ENCODE data around the gene EPN3.
A peak's percentile ranks its signal among the peaks of the same experiment; 100 is the strongest.

Gene EPN3

GRCh38 chr17:50508573-50509460, 23.7 kb upstream of the EPN3 start:
- no peak for DNase-seq (ENCODE audit: low read depth, low spot score)

- no peak for DNase-seq (ENCODE audit: low read depth, low spot score)
These were observed 21.5 kb upstream of the EPN3 start for GRCh38 chr17:50511058-50511457.

GRCh38 chr17:50513495-50513894, 19.0 kb upstream of the EPN3 start:
- no peak for DNase-seq (ENCODE audit: low read depth, low spot score)

- DNase-seq (ENCODE audit: low read depth, low spot score) = no peak
These were observed 18.1 kb upstream of the EPN3 start for GRCh38 chr17:50514388-50514787.

- peak; percentile 52 for DNase-seq (ENCODE audit: low read depth, low spot score)
These were observed 17.4 kb upstream of the EPN3 start for GRCh38 chr17:50514936-50515702.

GRCh38 chr17:50517011-50517410, 15.5 kb upstream of the EPN3 start:
- DNase-seq (ENCODE audit: low read depth, low spot score) = no peak

GRCh38 chr17:50517504-50518383, 14.8 kb upstream of the EPN3 start:
- DNase-seq (ENCODE audit: low read depth, low spot score) = no peak

GRCh38 chr17:50518384-50519023, 14.0 kb upstream of the EPN3 start:
- DNase-seq (ENCODE audit: low read depth, low spot score) = peak; percentile 32

GRCh38 chr17:50519141-50519834, 13.2 kb upstream of the EPN3 start:
- DNase-seq (ENCODE audit: low read depth, low spot score) = no peak

- DNase-seq (ENCODE audit: low read depth, low spot score) = no peak
These were observed 12.1 kb upstream of the EPN3 start for GRCh38 chr17:50520483-50520882.

- DNase-seq (ENCODE audit: low read depth, low spot score) = no peak
These were observed 11.0 kb upstream of the EPN3 start for GRCh38 chr17:50521514-50521913.

- DNase-seq (ENCODE audit: low read depth, low spot score) = no peak
These were observed 9.8 kb upstream of the EPN3 start for GRCh38 chr17:50522766-50523165.

- no peak for DNase-seq (ENCODE audit: low read depth, low spot score)
These were observed 9.3 kb upstream of the EPN3 start for GRCh38 chr17:50523208-50523607.

- DNase-seq (ENCODE audit: low read depth, low spot score) = no peak
These were observed 7.7 kb upstream of the EPN3 start for GRCh38 chr17:50524838-50525237.

- no peak for DNase-seq (ENCODE audit: low read depth, low spot score)
These were observed 5.3 kb upstream of the EPN3 start for GRCh38 chr17:50527155-50527762.

- DNase-seq (ENCODE audit: low read depth, low spot score) = no peak
These were observed 4.5 kb upstream of the EPN3 start for GRCh38 chr17:50527949-50528474.

- DNase-seq (ENCODE audit: low read depth, low spot score) = no peak
These were observed 2.7 kb upstream of the EPN3 start for GRCh38 chr17:50529849-50530248.

- no peak for DNase-seq (ENCODE audit: low read depth, low spot score)
These were observed 1.0 kb upstream of the EPN3 start for GRCh38 chr17:50531428-50532025.

- no peak for DNase-seq (ENCODE audit: low read depth, low spot score)
These were observed 650 bp downstream of the EPN3 start for GRCh38 chr17:50533185-50533584.

- DNase-seq (ENCODE audit: low read depth, low spot score) = no peak
These were observed 1.2 kb downstream of the EPN3 start for GRCh38 chr17:50533720-50534148.

All from brain pericyte (primary cell).